Measurements from ENCODE around the gene GATAD2A. TPM values are rescaled to one million over a fixed set of nuclear protein-coding genes. Genes with fewer than 3 reads are reported as not detected.

The GATAD2A gene
- total RNA-seq, 2 experiments from 2014 or later, result 104 to 107 TPM

DNA sequence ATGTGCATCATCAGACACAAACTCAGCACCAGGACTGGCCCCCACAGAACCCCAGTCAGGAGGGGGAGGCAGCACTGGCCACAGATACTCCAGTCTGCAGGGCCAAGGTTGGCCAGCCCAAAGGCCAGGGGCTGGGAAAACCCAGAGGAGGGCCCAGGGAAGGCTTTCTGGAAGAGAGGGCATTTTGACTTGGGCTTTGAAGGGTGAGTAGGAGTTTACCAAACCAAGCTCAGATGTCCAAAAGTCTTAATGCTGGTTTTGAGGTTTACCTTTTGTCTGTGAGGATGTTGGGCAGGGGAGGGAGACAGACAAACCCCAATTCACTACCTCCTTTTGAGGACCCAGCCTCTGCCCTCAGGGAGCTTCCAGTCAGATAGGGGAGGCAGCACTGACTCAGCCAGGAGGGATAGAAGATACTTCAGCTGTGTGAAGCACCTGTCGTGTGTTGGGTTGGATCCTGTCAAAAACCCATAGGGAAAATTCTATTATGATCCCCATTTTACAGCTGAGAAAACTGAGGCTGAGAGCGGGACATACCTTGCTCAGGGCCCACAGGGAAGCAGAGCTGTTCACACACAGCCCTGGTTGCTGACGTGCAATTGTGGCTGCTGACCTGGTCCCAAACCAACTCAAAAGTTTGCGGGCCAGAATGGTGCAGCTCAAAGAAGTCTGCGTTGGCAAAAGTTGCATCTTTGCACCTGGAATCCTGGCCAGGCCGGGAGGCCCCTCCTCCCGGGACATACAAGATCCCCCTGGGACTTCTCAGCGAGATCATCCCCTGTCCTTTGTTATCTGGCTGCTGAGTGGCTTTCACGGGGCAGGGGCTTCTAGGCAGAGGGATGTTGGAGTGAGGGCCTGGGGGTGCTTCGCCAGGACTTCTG lies 145.7 kb downstream of the GATAD2A start:
- Mint-ChIP-seq H3K36me3 (ENCODE audit: low read depth) (no peaks in the 10 kb centered on the region), H3K27me3 (no peaks in the 10 kb centered on the region), H3K4me3 (no peak overlapping the region), H3K27ac (no peak overlapping the region), H3K4me1 (ENCODE audit: low read depth) (peaks cover 4% of the 10 kb centered on the region), H3K9me3 (no peaks in the 10 kb centered on the region)
- Histone ChIP-seq H3K4me3 (ENCODE audit: low read length) (no peak overlapping the region), H3K4me1 (ENCODE audit: insufficient read depth, low read length) (peaks cover 8% of the 10 kb centered on the region), H3K27me3 (ENCODE audit: control insufficient read depth in 1 of 2, insufficient read depth in 2 of 2, low read length in 2 of 2) (no peaks in the 10 kb centered on the region), H3K9me3 (ENCODE audit: control insufficient read depth in 1 of 2, insufficient read depth in 1 of 2, low read length in 2 of 2) (peaks cover 0 to 5% of the 10 kb centered on the region in 2 experiments), H3K27ac (ENCODE audit: low read depth in 1 of 2, low read length in 2 of 2) (no peak overlapping the region), H3K36me3 (ENCODE audit: insufficient read depth, low read length) (no peaks in the 10 kb centered on the region)
- ATAC-seq (ENCODE audit: poor library complexity) (no peak), DNase-seq (no peak)
- intact Hi-C loops (cut with DNase I, micrococcal nuclease), result no loop called here
- TF ChIP-seq, protein P1, sequence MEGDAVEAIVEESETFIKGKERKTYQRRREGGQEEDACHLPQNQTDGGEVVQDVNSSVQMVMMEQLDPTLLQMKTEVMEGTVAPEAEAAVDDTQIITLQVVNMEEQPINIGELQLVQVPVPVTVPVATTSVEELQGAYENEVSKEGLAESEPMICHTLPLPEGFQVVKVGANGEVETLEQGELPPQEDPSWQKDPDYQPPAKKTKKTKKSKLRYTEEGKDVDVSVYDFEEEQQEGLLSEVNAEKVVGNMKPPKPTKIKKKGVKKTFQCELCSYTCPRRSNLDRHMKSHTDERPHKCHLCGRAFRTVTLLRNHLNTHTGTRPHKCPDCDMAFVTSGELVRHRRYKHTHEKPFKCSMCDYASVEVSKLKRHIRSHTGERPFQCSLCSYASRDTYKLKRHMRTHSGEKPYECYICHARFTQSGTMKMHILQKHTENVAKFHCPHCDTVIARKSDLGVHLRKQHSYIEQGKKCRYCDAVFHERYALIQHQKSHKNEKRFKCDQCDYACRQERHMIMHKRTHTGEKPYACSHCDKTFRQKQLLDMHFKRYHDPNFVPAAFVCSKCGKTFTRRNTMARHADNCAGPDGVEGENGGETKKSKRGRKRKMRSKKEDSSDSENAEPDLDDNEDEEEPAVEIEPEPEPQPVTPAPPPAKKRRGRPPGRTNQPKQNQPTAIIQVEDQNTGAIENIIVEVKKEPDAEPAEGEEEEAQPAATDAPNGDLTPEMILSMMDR (IDR thresholded peaks at IDR 0.05), result no peak
- ChIA-PET POLR2A (interaction anchor here (0.7 to 1.2 kb wide), 2 partner anchors 55 to 118 kb away, joined by 3 to 4 read pairs; no protein-coding TSS in a partner anchor), CTCF (interaction anchor here (0.5 kb wide), 1 partner anchor 107 kb away, joined by 4 read pairs; no protein-coding TSS in a partner anchor)

DNA sequence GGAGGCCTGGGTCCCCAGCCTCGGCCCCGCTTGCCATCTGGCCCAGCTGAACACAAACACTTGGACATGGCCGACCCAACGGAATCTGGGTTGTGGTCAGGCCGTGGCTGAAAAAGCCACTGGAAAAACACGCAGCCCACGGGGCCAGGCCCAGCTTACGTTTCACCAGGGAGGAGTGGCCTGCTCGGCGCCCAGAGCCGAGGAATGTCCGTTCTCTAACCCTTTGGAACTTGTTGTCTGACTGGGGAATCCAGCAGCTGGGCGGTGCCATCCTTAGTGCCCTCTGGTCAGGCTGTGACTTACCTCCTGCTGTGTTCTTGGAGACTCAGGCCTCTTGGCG lies 146.3 kb downstream of the GATAD2A start:
- Mint-ChIP-seq H3K36me3 (ENCODE audit: low read depth) (no peaks in the 10 kb centered on the region), H3K9me3 (no peaks in the 10 kb centered on the region), H3K4me1 (ENCODE audit: low read depth) (peaks cover 4% of the 10 kb centered on the region), H3K27me3 (no peaks in the 10 kb centered on the region), H3K27ac (no peak overlapping the region), H3K4me3 (no peak overlapping the region)
- H3K4me1 ChIP-seq (ENCODE audit: insufficient read depth, low read length), result peaks cover 8% of the 10 kb centered on the region
- H3K27me3 ChIP-seq (ENCODE audit: control insufficient read depth in 1 of 2, insufficient read depth in 2 of 2, low read length in 2 of 2), result no peaks in the 10 kb centered on the region
- ChIA-PET POLR2A (interaction anchor here (1.2 kb wide), 1 partner anchor 54 kb away, joined by 3 read pairs; no protein-coding TSS in a partner anchor), CTCF (interaction anchor here (0.5 to 1.9 kb wide), 2 partner anchors 20 to 106 kb away, joined by 4 to 9 read pairs; no protein-coding TSS in a partner anchor)
- H3K4me3 ChIP-seq (ENCODE audit: low read length), result no peak overlapping the region
- intact Hi-C loops (cut with DNase I, micrococcal nuclease), result no loop called here
- H3K9me3 ChIP-seq (ENCODE audit: control insufficient read depth in 1 of 2, insufficient read depth in 1 of 2, low read length in 2 of 2), result peaks cover 0 to 5% of the 10 kb centered on the region in 2 experiments
- no peaks in the 10 kb centered on the region for H3K36me3 ChIP-seq (ENCODE audit: insufficient read depth, low read length)
- TF ChIP-seq, protein P1 (IDR thresholded peaks at IDR 0.05), result no peak
- ATAC-seq (ENCODE audit: poor library complexity), result no peak
- no peak overlapping the region for H3K27ac ChIP-seq (ENCODE audit: low read depth in 1 of 2, low read length in 2 of 2)
- no peak for DNase-seq

DNA sequence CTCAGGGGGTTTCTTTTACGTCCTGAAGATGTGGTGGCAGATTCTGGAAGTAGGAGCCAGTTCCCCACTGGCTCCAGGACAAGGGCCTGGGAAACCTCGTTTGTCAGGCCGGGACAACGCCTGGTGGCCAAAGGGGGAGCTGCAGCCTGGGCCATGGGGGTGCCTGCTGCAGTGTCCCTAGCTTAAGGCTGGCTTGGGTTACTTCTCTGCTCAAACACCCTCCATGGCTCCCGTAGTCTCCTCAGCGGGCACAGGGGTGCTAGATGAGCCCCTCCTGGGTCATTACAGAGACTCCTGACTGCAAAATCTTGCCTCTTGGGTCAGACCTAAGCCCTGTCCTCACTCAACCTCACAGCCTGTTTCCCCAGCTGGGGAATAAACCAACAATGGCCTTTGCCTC lies 147.3 kb downstream of the GATAD2A start:
- H3K4me1 Mint-ChIP-seq (ENCODE audit: low read depth), result peaks cover 4% of the 10 kb centered on the region
- H3K27me3 Mint-ChIP-seq, result no peaks in the 10 kb centered on the region
- peaks cover 0 to 5% of the 10 kb centered on the region in 2 experiments for H3K9me3 ChIP-seq (ENCODE audit: control insufficient read depth in 1 of 2, insufficient read depth in 1 of 2, low read length in 2 of 2)
- H3K4me1 ChIP-seq (ENCODE audit: insufficient read depth, low read length), result peaks cover 8% of the 10 kb centered on the region
- DNase-seq, result peak in 4 of 14 experiments; percentile 30 to 53 (median 42)
- H3K9me3 Mint-ChIP-seq, result no peaks in the 10 kb centered on the region
- TF ChIP-seq, protein P1 (IDR thresholded peaks at IDR 0.05), result peak; percentile 31
- no peaks in the 10 kb centered on the region for H3K36me3 Mint-ChIP-seq (ENCODE audit: low read depth)
- H3K27ac ChIP-seq (ENCODE audit: low read depth in 1 of 2, low read length in 2 of 2), result no peak overlapping the region
- no peak overlapping the region for H3K4me3 ChIP-seq (ENCODE audit: low read length)
- intact Hi-C loops (cut with DNase I, micrococcal nuclease), result no loop called here
- no peaks in the 10 kb centered on the region for H3K27me3 ChIP-seq (ENCODE audit: control insufficient read depth in 1 of 2, insufficient read depth in 2 of 2, low read length in 2 of 2)
- H3K36me3 ChIP-seq (ENCODE audit: insufficient read depth, low read length), result no peaks in the 10 kb centered on the region
- ChIA-PET POLR2A (no interaction called here), CTCF (interaction anchor here (0.6 to 2.4 kb wide), 3 partner anchors 21 to 109 kb away, joined by 3 to 9 read pairs (median 6); no protein-coding TSS in a partner anchor)
- H3K4me3 Mint-ChIP-seq, result no peak overlapping the region
- H3K27ac Mint-ChIP-seq, result no peak overlapping the region
- peak; percentile 70 for ATAC-seq (ENCODE audit: poor library complexity)

All from CD4-positive, alpha-beta T cell (primary cell).